GM18505 (cell line): ENCODE data around the gene ZNF648.
"Not testable (repeated sequence)": the region's sequence is repeated elsewhere in the genome, so short reads cannot be mapped to it uniquely, and the experiment has no call there.

ENCODE experiments used
- ATAC-seq: cut with Tn5 transposase; IDR thresholded peaks from one replicate; pipeline ENCODE4 v1.9.1; 2021; ENCODE audit not compliant: unreplicated experiment
- POLR2A ChIP-seq: IDR thresholded peaks from 4 replicates; pipeline ENCODE4 v1.6.1; 2011; ENCODE audit warnings: borderline replicate concordance; ENCODE audit not compliant: insufficient read depth, insufficient read length; ENCODE audit errors: extremely low read depth

Gene ZNF648

DNA sequence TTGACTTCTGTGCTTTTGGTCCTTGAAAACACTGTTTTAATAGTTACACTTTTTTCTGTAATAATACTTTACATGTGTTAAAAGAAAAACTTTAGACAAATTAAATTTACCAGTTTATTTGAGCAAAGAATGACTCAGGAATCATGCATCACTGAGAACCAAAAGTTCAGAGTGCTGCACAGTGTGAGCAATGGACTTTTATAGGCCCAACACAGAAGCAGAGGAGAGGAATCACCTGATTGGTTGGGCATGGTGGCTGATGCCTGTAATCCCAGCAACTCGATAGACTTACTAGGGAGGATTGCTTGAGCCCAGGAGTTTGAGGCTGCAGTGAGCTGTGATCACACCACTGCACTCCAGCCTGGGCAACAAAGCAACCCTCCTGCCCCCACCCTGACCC is 29.3 kb downstream of the ZNF648 start:
- TF ChIP-seq POLR2A, result no peak
- no peak for ATAC-seq

DNA sequence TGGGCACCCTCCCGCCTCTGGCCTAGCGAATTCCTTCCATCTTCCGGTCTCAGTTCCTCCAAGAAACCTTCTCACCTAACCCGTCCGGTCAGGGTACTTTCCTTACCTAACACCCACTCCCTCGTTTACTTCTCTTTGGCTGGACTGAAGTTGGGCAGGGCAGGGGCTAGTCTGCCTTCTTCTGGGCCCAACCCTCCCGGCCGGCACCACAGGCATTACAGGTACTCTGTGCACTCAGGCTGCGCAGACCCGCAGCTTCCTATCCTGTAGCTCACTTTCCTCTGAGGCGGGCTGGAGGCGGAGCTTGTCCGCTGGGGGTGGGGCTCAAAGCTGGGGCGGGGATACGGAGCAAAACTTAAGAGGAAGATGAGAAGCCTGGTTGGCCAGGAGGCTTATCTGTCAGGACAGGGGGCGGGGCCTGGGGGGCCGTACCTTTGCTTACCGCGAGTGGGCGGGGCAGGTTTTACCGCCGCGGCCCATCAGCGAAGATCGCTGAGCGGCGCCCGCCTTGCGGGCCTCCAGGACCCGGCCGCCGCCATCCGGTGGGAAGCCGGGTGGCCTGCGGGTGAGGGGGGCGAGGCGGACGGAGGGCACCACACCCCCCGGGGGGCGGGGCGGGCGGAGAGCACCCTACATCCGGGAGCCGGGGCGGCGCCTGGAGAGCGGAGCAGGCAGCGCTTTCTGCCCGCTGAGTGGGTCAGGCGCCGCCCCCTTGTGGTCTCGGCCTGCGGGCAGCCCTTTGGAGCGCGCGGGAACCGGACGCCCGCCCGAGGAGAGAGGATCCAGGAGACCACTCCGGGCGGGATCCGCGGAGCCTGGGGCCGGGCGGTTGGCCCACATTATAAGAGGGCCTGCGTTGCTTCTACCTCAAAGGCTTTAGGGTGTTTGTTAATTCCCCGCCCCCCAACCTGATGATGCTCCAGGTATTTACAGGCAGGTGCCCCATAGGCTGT is 31.9 kb downstream of the ZNF648 start:
- TF ChIP-seq POLR2A, result peak; percentile 84
- peak; percentile 91 for ATAC-seq

DNA sequence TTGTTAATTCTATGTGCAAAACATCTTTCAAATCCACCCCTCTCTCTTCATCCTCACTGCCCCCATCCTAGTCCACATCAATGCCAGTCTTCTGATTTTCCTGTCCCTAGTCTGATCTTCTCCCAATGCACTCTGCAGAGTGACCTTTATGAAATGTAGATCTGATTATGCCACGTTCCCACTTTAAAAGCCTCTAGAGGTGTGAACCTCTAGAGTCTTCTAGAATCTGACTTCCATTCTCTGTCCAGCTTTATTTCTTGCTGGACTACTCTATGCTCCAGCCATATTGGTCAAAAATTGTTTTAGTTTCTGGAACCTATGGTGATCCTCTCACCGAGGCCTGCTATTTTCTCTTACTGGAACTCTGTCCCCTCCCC is 32.5 kb downstream of the ZNF648 start:
- no peak for ATAC-seq
- TF ChIP-seq POLR2A, result no peak

DNA sequence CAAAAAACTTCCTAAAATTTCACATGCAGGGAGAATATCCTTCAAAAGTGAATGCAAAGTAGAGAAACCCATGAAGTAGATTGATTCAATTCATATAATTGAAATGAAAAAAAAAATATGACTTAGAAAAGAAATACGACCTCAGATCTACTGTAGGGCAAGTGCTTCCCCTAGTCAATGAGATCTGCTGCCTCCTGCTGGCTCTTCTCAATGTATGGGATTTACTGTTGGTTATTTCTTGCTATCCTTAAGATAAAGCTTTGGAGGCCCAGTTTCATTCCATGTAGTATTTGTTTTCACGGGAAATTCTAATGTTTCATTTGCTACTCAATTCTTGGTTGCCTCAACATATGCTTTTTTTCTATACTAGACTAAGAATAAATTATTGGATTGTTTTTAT is 46.2 kb downstream of the ZNF648 start:
- ATAC-seq, result no peak

GRCh38 chr1:182010800-182011370 is 50.6 kb downstream of the ZNF648 start:
- not testable (repeated sequence) for ATAC-seq

More for the DNA sequence above, 46.2 kb downstream of the ZNF648 start:
- no peak for TF ChIP-seq POLR2A

GRCh38 chr1:182005398-182005797 is 56.1 kb downstream of the ZNF648 start:
- ATAC-seq, result not testable (repeated sequence)

- ATAC-seq, result no peak
Observed at GRCh38 chr1:182004601-182005000, 56.9 kb downstream of the ZNF648 start.

More at GRCh38 chr1:182004601-182005000, 56.9 kb downstream of the ZNF648 start:
- no peak for TF ChIP-seq POLR2A
